NCI-H1048 (cell line): Measurements from ENCODE around the gene GALE.
"Not testable (repeated sequence)": the region's sequence is repeated elsewhere in the genome, so short reads cannot be mapped to it uniquely, and the experiment has no call there.

ENCODE experiments used
- DNase-seq: peaks from one replicate; lab custom pipeline; 2025; lab: John Stamatoyannopoulos, UW

GALE gene

DNA sequence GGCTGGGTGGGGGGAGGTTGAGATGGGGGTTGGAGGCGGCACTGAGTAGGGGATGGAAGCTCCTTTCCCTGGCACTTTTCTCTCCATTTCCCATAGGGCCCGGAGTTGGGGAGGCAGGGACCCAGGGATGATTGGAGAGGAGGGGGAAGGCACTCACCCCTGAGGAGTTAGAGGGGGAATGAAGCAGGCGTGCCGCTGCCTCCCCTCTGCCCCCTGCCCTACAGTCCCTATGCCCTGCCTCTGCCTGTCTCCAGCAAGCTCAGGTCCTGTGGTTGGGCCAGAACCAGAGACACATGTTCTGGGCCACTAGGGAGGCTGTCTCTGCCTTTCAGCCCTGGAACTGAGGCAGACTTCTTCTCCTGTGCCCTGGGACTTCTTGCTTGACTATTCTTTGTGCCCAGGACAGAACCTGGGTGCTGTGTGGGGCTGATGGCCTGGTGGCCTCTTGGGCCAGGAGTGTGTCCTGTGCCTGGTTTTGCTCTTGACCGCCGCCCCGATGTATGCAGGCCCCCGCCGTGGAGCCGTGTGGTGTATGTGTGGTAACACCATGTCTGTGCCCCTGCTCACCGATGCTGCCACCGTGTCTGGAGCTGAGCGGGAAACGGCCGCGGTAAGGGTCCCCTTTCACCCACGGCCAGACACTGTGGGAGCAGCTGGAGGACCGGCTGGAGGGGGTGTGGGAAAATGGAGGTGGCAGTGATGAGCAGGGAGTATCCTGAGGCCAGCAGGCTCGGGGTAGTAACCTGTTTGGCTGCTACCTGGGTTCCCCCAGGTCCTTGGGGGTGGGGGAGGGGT, 8.2 kb downstream of the GALE start:
- DNase-seq, result no peak

DNA sequence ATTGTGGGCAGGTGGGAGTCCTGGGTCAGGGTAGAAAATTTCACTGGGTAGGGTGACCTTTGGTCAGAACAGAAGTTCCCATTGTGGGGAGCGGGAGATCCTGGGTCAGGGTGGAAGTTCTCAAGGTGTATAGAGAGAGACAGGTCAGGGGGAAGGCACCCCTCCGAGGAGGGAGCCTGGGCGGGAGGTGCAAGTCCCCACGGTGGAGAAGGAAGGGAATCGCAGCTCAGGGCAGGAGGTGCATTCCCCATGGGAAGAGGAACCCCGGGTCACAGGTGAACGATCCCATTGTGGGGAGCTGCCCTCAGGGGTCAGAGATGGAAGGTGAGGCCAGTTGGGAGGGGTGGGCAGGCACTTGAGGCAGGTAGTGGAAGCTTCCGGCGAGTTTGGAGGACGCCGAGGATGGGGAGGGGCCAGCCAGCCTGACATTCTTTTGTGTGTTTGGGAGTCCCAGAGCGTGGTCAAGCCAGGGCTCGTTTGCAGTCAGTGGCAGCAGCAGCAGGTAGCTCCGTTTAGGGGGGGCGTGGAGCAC, 9.0 kb downstream of the GALE start:
- DNase-seq, result no peak

DNA sequence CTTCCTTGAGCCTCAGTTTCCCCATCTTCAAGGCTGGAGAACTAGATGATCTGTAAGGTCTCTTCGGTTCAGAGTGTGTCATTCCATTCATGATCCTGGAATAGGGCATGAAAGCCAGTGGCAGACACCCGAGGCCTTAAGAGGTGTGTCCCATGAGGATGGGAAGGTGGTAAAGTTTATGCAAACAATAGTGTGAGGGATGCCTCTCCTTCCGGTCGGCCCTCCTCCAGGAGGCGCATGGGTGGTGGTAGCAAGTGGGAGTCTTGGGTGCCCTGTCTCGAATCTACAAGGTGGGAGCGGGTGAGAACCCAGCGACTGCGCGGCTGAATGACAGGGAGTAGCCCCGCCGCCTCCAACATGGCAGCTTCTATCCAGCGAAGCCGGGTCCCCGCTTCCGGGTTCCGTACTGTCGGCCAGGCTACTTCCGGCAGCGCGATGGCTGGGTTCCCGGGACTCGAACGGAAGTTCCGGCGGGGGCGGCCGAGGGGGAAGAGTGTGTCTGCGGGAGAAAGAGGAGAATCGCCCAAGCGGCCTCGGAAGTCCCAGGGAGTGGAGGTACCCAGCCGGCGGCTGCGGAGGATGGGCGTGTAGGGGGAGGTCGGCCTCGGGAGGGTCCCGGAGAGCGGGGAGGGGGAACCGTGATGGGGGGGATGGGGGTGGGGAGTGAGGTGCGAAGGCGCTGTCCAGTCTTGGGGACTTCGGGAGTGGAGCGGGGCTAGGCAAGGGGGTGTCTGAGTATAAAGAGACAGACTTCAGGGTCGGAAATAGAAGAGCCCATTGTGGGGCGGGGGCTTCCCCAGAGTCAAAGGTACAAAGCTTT, 9.6 kb downstream of the GALE start, which contains the start of gene LYPLA2:
TSS of gene LYPLA2 (plus strand) at position 450 of the 820 bp plus-strand sequence. CDS start 1,538 bp downstream, outside the sequence.
- DNase-seq, result peak; percentile 68

DNA sequence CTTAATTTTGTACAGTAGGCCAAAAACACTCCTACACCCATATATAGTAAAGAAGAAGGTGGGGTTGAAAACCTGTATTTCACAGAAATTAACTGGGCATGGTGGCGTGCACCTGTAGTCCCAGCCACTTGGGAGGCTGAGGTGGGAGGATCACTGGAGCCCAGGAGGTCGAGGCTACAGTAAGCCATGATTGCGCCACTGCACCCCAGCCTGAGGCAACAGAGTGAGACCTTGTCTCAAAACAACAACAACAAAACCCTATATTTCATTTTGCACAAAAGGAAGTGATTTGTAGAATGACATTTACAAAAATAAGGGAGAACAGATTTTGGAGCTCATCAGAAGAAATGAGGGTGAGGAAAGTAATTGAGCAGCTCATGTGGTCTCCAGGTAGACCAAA, 11.9 kb downstream of the GALE start:
- DNase-seq, result no peak

DNA sequence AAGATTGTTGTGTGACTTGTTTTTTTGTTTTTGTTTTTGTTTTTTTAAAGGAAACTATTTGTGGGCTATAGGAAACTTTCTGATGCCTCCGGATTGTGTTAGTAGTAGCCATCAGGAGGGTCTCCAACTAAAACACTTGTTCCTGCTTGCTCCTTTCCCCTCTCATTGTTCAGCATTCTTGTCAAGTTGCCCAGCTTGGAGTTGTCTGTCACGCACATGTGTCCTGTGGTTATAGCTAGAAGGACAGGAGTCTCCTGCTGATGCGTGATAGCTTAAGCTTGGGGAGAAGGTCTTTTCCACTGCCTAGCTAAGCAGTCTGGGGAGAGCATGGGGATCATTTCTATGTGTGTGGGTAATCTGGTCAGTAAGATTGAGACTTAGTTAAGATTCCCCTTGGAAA, 12.9 kb downstream of the GALE start:
- DNase-seq, result no peak

DNA sequence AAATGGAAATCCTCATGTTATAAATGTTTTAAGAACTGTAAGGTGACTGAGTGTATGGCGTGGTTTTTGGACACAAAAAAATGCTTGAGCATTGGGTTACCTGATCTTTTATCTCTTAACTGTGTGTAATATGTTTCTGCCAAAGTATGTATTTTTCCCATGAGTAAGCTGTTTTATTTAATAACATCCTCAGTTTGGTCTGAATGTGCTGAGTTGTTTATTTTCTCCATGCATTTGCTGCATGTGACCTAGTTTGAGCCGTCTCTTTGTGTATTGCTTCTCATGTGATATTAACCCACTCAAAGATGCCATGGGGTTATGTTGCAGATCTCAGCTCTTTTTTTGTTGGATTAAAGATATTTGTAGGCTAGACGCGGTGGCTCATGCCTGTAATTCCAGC, 15.7 kb downstream of the GALE start:
- DNase-seq, result no peak

DNA sequence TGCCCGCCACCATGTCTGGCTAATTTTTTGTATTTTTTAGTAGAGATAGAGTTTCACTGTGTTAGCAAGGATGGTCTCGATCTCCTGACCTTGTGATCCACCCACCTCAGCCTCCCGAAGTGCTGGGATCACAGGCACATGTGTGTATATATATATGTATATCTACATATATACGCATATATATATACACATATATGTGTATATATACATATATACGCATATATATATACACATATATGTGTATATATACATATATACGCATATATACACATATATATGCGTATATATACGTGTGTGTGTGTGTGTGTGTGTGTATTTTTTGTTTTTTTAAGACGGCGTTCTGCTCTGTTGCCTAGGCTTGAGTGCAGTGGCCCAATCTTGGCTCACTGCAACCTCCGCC, 17.4 kb downstream of the GALE start:
- not testable (repeated sequence) for DNase-seq

DNA sequence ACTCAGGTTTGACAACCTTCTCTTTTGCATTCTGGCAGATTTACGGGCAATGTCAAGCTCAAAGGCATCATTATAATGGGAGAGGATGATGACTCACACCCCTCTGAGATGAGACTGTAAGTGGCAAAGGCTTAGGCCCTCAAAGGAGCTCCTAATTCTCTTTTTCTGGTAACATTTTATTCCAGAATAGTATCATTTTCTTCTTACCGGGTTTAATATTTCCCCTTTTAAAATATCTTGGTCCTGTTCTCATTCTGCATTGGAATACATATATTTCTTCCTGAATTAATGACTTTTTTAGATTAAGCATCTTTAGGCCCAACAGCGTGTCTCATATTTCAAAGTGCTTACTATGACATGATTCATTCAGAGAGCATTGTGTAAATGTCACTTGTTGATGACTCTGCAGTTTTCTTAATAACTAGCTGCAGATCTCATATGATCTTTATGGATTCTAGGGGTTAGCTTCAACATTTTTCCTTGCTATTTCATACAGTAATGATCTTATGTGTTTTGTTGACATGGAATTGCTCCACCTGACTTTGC, 20.7 kb downstream of the GALE start:
- no peak for DNase-seq

DNA sequence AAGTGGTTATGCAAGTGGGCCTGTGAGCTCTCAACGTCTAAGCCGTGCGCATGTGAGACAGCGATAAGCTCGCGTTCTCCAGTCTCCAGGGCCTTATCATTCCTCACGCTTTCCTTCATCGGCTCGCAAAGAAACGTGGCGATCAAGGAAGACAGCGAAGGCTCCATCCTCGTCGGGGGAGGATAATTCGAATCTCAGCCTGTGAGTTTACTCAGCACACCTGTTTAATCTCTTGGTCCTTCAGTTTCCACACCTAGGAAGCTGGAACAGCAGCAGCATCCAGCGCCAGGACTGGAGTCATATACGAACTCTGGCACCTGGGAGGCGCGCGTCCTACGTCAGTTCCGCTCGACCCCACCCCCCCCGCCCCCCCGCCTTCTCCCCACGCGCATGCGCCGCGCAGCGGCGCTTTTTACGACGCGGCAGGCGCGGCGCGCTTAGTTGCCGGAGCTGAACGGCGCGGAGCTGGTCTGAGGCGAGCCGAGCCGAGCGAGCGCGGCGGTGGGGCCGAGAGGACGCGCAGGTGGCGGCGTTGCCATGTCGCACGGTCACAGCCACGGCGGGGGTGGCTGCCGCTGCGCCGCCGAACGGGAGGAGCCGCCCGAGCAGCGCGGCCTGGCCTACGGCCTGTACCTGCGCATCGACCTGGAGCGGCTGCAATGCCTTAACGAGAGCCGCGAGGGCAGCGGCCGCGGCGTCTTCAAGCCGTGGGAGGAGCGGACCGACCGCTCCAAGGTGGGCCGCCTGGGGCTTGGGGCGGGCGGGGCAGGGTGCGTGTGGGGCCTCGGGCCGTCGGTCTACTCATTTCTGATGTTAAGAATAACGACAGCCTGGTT, 22.4 kb downstream of the GALE start, which contains the start of gene PITHD1:
TSS of gene PITHD1 (plus strand) at position 440 of the 836 bp plus-strand sequence. CDS start at position 538, 98 bp downstream.
- peak; percentile 65 for DNase-seq

DNA sequence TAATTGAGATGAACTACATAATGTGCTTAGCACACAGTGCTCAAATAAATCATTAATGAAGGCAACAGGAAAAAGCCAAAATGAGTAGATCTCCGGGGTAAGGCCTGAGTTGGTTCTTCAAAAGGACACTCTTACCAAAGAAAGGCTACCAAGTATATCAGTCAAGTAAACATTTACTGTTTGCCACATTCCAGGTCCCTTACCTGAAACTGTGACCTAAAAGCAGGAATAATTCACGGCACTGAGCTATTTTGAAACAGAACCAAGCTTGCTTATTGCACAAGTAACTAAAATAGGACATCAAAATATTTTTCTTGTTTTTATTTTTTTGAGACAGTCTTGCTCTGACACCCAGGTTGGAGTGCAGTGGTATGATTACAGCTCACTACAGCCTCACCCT, 24.3 kb downstream of the GALE start:
- no peak for DNase-seq

DNA sequence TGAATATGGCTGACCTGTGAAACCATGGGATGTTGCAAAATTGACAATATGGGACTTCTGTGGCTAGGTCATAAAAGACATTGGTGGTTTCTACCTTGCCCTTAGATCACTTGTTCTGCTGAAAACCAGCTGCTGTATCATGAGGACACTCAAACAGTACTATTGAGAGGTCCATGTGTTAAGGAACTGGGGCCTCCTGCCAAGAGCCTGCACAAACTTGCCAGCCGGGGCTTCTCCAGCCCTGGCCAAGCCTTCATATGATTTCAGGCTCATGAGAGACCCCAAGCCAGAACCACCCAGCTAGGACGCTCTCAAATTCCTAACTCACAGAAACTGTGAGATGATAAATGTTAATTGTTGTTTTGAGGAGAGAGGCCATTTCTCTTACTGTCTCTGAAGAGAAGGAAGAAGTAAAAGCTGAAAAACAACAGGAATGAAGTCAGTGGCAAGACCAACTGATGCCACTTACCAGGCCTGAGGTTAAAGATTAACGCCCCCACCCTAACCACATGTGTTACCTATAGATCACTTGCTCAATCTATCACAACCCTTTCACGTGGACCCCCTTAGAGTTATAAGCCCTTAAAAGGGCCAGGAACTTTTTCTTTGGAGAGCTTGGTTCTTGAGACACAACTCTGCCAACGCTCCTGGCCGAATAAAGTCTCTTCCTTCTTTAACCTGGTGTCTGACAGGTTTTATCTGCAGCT, 26.2 kb downstream of the GALE start:
- DNase-seq, result no peak

DNA sequence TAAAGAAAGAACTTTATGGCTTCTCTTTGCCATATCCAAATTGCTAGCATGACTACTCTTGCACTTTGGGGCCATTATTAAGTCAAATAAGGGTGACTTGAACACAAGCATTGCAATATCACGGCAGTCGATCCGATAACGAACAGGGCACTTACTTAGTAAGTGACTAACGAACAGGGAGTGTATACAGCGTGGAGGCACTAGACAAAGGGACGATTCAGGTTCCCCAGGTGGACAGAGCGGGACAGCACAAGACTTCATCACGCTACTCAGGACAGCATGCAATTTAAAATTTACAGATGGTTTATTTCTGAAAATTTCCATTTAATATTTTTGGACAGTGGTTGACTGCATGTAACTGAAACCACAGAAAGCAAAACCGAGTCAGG, 27.7 kb downstream of the GALE start:
- DNase-seq, result no peak

DNA sequence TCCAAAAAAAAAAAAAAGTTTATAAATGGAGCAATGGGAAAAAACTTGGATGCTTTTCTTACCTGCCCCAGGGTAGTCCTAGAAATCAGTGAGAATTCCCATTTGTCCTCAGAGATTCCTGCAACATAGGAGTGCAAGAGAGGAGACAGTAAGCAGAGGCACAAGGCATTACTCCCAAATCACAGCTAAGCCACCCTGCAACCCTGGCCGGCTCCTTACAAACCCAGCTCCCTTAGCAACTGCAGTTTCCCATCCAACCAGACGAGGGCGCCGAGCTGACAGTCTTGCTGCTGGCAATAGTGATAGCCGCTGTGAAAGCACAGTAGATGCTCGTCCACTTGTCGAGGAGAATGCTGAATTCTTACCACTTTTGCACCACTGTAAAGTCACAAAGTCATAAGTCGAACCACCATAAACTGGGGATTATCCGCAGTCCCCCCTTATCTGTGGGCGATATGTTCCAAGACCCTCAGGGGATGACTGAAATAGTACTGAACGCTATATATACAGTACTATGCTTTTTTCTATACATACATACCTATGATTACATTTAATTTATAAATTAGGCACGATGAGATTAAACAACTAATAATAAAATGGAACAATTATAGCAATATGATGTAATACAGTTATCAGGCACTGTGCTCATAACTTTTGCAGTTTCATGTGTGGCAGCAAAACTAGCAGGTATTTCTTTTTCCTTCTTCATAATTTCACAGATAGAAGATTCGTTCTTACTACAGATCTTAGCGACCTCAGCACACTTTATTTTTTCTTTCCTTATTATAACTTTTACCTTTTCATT, 28.3 kb downstream of the GALE start:
- DNase-seq, result peak; percentile 70

DNA sequence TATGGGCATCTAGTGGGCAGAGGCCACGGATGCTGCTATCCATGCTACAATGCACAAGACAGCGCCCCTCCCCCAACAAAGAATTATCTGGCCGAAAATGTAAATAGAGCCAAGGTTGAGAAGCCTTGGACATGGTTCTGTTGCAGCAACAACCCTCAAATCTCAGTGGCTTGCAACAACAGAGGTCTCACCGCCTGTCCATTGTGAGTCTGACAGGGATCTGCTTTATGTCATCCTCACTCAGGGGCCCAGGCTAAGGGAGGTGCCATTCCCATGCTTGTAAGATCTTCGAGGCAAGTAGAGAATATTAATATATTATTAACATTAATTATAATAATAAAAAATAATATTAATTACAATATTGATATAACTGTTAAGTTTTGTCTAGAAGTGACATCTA, 31.8 kb downstream of the GALE start:
- DNase-seq, result no peak

DNA sequence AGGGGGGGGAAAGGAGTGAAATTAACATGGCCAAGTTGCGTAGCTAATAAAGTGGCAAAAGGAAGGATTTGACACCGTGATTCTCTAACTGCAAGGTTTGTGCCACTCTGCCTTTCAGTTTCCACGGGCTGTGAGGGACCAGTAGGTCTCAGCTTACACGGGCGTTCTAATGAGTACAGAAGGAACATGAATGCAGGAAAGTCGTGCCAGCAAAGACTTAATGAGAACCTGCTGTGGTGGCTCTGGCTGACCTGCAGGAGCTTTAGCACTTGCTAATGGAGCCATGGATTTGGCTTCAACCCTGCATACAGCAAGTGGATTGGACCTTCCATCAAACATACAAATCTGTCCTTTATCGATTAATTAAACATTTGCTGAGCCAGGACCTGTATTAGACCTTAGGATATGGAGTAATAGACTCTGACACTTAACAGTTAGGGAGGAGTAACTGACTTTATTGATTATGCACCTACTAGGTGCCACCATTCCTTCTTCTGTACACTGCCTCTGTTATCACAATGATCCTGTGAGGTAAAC, 37.4 kb downstream of the GALE start:
- no peak for DNase-seq

DNA sequence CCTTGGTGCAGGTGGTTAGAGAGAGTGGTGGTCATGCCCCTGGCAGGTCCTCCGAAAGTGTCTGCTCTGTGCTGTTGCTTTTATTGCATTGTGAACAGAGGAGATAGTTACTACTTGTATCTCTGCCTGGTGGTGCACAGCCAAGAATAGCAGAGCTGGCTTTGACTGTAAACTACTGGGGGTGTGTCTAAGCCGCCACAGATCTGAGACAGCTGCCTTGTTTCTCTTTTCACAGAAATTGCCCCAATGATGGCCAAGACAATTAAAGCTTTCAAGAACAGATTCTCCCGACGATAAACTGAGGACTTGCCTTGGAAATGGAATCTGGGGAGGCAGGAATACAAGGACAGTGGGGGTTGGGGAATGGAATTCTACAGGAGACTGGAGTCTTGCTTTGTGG, 41.3 kb downstream of the GALE start:
- DNase-seq, result no peak

DNA sequence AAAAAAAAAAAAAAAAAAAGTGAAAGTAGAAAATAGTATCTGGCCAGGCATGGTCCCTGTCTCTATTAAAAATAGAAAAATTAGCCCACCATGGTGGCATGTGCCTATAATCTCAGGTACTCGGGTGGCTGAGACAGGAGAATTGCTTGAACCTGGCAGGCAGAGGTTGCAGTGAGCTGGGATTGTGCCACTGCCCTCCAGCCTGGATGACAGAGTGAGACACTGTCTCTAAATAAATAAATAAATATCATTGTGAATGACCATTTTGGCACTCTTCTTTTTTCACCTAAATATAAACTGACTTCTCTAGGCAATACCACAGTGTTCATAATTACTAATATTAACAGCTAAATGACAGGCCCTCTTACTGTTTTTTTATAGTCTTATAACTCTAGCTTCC, 42.7 kb downstream of the GALE start:
- no peak for DNase-seq

DNA sequence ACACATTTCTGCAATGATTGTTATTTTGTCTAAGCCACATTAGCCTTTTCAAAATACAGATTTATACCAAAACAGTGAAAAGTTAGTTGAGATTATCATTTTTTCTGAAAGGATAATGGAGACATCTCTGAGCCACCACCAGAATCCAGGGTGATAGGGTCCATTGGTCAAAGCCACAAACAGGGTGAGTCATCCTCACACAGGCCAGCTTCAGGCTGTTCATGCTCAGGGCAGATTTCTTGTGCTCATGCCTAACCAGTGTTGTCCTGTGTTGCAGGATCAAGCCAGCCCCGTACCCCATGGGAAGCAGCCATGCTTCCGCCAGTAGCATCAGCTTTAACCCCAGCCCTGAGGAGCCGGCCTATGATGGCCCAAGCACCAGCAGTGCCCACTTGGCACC, 43.9 kb downstream of the GALE start:
- no peak for DNase-seq

DNA sequence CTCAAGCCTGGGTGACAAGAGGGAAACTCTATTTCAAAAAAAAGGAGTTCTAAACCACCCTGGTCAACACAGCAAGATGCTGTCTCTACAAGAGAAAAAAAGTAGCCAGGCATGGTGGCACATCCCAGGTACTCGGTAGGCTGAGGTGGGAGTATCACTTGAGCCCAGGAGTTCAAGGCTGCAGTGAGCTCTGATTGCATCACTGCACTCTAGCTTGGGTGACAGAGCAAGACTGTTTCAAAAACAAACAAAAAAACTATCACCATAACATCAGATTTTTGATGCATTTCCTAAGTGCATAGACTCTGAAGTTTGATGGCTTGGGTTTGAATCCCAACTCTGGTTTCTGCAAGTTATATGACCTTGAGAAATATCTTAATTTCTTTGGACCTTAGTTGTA, 47.6 kb downstream of the GALE start:
- DNase-seq, result no peak

DNA sequence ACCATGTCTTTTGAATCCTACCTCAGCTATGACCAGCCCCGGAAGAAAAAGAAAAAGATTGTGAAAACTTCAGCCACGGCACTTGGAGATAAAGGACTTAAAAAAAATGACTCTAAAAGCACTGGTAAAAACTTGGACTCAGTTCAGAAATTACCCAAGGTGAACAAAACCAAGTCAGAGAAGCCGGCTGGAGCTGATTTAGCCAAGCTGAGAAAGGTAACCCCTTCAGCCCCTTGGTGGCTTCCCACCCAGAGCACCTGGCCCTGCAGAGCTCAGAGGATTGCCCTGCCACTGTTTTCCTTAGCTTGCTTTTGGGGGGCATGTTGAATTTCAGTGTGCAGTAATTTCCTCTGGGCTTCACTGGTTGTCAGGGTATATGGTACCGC, 48.7 kb downstream of the GALE start:
- no peak for DNase-seq
